GM19239 (cell line): ENCODE measurements around the gene ZCCHC7.

ENCODE experiments used
- DNase-seq: peaks from one replicate; pipeline ENCODE4 v3.0.0; 2011; ENCODE audit warnings: low spot score; ENCODE audit not compliant: insufficient read length
- FAIRE-seq: peaks from 2 replicates; lab custom pipeline; 2011; peaks lifted over from hg19 to GRCh38; lab: Jason Lieb, UNC

The ZCCHC7 gene

DNA sequence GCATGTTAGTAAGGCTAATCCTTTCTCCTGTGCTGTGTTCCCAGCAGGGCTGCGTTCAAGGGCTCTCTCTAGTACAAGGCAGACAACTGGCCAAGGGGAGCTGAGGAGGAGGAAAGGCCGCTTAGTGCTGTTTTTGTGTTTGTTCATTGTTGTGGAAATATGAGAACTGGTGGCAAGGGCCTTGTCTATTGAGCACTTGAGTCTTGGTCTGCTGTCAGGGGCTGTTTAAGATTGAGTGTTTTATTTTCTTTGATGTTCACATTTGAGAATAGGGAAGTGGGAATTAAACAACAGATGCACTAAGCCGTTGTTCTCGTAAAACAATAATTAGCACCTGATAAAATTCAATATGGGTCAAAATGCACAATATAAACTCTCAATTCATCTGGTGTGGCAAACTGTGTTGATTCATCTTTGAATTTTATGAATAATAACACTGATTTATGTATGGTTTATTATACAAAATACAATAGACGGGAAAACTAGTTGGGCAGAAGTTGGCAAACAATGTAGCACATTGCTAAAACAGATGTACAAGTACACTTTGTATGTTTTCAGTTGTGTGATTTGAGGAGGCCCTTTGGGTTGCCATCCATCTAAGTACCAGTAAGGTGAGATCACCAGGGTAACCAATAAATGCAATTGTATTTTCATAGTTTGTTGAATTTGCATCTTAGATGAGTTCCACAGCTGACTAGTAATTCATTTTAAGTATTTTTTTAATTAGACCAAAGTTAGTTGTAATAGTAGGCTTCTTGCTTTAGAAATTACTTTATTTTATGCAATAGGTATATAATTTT is 204.5 kb downstream of the ZCCHC7 start:
- FAIRE-seq (no peak), DNase-seq (no peak)

DNA sequence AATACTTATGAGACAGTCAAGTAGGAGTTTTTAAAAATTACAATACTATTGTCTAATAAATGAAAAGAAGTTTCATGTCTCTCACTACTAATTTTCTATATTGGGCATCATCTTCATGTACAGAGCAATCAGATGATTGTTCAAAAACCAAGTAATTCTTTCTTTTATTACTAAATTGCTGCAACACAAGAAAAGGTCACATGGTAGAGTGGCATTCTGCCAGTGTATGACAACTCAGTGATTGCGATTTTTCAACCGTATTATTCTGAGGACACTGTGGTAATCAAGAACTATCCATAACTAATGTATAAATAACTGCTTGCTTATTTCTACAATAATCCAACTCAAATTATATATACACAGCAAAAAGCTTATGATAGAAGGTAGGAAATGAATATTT is 205.4 kb downstream of the ZCCHC7 start:
- DNase-seq (no peak), FAIRE-seq (peak; percentile 75)

DNA sequence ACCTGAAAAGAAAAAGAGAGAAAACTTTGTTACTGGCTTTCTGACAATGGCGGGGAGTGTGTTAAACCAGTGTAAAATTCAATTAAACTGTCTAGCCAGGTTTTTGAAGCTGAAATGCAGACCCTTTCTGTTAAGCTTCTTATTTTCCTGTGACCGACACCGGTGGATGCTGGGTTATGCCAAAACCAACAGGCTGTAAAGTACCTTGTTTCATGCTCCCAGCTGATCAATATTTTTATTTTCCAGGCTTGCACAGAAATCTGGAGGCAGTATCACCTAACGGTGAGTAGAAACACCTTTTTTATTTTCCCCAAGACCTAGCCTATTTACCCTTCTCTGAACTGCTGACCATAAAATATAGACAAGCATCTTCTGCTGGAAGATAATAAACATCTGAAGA is 207.2 kb downstream of the ZCCHC7 start:
- FAIRE-seq, result peak; percentile 97
- no peak for DNase-seq

GRCh38 chr9:37328556-37329227 is 208.3 kb downstream of the ZCCHC7 start:
- FAIRE-seq (no peak), DNase-seq (no peak)

- FAIRE-seq (peak; percentile 97), DNase-seq (no peak)
Measured at GRCh38 chr9:37329576-37329975, 209.2 kb downstream of the ZCCHC7 start.

DNA sequence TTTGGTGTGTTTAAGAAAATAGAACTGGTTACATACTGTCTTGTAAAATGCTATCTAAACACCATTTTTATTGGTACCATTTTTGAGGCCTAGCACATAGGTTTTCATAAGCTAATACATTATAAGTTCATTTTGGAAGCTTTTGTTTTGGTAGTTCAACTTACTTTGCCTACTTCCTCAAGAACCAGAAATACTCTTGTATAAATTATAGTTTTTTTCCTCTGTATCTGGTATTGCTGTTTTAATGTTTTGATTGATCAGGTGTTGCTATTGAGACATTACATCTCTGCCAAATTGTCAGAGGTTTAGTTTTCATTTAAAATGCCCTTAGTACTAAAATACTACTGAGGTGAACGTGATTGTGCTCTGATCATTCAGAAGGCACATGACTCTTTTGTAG is 211.5 kb downstream of the ZCCHC7 start:
- no peak for DNase-seq
- FAIRE-seq, result peak; percentile 39

DNA sequence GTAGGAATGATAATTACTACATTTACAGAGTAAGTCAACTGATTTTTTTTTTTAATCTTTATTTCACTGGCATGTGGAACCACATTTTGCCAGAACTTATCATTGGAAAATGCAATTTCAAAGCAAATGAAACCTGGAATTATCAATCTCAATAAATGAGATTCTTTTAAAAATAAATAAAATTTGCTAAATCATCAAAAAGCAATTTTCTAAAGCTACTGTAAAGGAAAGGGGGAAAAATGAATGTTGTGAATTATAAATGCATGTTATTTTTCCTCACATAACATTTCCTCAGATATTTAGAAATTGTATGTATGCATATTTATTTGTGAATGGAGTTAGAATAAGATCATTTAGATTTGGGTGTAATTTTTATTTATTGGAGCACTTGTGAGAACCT is 212.2 kb downstream of the ZCCHC7 start:
- FAIRE-seq, result no peak
- no peak for DNase-seq

DNA sequence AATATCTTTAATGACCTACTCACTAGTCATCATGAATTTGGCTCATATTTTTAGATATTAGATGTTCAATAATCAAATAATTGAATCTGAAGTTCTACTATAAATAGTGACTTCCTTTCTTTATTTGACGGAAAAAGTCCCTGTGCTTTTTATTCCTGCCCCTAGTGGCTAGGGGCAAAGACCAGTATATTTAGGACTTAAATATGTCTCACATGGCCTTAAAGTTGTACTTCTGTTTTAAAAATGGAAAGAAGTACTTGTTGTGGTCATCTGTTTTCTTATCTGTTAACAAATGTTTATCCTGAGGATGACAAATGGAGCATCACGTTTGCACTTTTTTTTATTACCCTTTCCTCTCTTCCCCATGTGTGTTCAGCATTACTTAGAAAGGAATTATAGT is 212.9 kb downstream of the ZCCHC7 start:
- FAIRE-seq (peak; percentile 74), DNase-seq (no peak)

- no peak for DNase-seq
- peak; percentile 64 for FAIRE-seq
Measured at GRCh38 chr9:37335238-37335637, 214.9 kb downstream of the ZCCHC7 start.

DNA sequence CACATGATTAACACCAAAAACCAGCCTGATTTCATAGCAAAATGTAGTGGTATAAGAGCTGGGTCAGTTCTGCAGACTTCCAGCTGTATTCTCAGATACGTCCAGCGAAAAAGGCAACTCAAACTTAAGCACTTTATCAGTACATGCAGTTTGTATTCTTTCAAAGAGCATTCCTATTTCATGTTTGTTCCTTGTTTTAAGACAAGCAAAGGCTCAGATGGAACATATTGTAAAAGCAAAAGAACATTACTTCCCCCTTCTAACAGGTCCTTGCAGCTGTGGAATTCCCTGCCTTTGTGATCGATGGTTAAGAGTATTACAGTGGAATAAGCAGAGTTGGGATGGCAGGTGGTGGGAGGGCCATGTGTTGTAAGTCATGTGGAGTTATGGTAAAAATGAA is 215.8 kb downstream of the ZCCHC7 start:
- no peak for FAIRE-seq
- no peak for DNase-seq

DNA sequence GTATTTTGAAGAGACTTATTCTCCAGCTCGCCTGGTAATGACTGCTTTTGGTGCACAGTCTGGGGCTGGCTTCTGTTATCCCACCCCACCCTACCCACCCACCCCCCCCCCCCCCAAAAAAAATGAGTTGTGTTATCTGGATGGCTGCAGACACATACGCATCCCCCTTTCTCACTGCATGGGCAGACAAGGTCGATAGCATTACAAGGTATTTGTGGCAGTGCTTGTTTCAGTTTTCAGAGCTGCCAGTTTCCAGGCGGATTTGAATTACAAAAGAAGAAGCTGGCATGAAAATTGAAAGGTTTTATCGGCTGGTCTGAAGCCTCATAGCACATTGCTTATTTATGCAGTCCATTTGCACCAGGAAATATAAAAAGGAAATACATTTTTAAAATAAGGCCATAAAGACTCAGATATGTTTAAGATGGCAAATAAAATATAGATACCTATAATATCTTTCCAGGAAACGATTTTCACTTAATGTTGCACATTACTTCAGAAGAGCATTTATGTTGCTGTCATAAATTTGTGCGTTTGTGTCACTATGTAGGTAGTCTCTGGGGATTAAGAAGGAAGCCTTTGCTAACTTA is 217.0 kb downstream of the ZCCHC7 start:
- DNase-seq (no peak), FAIRE-seq (no peak)

- no peak for FAIRE-seq
- DNase-seq, result no peak
Measured at GRCh38 chr9:37338218-37338617, 217.8 kb downstream of the ZCCHC7 start.

GRCh38 chr9:37339923-37340322 is 219.5 kb downstream of the ZCCHC7 start:
- no peak for DNase-seq
- peak; percentile 89 for FAIRE-seq

- FAIRE-seq, result no peak
- DNase-seq, result no peak
Measured at GRCh38 chr9:37340961-37341360, 220.6 kb downstream of the ZCCHC7 start.

DNA sequence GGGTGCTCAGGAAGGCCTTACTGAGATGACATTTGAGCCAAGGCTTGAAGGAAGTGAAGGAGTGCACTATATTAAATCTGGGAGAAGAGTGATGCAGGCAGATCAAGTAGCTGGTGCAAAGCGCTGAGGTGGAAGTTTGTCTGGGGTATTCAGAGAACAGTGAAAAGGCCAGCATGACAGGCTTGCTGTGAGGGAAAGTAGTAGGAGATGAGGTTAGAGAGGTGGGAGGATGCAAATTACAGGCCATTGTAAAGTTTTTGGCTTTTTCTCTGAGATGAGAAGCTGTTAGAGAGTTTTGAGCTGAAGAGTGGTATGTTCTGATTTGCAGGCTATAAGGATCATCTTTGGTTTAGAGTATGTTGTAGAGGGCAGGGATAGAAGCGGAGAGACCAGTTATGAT is 221.3 kb downstream of the ZCCHC7 start:
- DNase-seq (no peak), FAIRE-seq (peak; percentile 84)

DNA sequence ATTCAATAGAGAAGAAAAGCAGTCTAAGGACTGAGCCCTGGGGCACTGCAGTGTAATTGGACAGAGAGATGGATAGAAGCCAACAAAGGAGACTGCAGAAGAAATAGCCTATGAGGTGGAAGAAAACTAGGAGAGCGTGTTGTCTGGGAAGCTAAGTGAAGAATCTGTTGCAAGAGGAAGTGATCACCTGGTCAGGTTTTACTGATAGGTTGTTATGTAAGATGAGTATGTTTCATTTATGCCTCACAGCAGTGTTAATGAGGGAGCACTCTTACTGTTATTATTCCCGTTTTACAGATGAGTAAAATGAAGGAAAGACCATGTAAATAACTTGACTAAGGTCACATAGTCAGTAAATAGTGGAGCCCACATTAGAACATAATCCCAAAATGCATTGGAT is 222.1 kb downstream of the ZCCHC7 start:
- DNase-seq, result no peak
- no peak for FAIRE-seq

DNA sequence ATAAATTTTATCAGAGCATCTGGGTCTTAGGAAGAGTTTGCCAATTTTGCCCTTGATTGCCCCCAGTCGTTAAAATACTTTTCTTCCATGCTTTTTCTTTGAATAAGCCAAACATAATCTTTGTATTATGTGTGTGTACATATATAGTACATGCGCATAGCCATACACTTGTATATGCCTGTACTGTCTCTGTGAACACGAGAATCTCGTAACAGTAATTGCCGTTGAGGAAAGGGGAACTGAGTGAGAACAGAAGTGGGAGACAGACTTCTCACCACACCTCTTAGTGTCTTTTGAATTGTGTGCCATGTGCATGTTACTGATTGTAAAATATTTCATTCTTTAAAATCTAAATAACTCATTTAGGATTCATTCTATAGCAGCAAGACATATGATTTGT is 222.5 kb downstream of the ZCCHC7 start:
- DNase-seq, result no peak
- peak; percentile 70 for FAIRE-seq

DNA sequence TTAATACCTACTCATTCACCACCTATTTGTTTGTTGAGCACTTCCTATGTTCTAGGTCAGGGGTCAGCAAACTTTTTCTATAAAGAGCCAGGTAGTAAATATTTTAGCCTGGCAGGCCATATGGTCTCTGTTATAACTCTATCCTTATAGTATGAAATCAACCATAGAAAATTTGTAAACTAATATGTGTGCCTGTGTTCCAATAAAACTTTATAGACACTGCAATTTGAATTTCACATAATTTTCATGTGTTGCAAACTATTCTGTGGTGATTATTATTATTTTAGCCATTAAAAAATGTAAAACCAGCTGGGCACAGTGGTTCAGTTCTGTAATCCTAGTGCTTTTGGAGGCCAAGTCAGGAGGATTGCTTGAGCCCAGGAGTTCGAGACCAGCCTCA is 223.3 kb downstream of the ZCCHC7 start:
- DNase-seq, result no peak
- no peak for FAIRE-seq

DNA sequence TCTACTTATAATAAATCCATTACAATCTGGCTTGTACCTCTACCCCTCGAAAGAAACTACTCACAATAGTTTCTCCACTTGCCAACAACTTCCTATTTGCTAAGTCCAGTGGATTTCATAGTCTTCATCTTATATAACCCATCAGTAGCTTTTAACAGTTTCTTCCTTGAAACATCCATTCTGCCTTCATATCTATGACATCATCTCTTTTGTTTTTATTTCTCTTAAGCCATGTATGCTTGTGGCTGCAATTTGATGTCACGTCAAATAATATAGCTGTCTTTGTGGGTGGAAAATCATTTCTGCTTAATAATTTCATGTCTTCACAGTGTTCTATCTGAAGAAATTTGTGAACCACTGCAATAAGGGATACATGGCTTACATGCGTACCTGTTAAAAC is 224.7 kb downstream of the ZCCHC7 start:
- no peak for DNase-seq
- peak; percentile 21 for FAIRE-seq

DNA sequence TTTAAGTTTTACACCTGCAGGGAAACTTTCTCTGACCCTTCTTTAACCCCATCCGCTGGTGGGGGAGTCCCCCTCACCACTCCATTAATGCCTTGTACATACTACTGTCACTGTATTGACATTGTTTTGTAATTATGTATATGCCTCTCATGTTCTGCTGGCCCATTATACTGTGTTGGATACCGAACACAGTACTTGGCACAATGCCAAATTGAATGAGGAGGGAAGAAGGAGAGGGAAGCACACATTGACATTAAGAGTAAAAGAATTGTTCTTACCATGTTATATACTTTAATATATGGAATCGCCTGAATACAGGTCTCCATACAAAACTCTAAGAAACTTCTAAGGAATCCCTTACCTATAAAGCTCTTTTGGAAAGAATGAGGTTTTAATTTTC is 228.5 kb downstream of the ZCCHC7 start:
- DNase-seq (no peak), FAIRE-seq (no peak)

DNA sequence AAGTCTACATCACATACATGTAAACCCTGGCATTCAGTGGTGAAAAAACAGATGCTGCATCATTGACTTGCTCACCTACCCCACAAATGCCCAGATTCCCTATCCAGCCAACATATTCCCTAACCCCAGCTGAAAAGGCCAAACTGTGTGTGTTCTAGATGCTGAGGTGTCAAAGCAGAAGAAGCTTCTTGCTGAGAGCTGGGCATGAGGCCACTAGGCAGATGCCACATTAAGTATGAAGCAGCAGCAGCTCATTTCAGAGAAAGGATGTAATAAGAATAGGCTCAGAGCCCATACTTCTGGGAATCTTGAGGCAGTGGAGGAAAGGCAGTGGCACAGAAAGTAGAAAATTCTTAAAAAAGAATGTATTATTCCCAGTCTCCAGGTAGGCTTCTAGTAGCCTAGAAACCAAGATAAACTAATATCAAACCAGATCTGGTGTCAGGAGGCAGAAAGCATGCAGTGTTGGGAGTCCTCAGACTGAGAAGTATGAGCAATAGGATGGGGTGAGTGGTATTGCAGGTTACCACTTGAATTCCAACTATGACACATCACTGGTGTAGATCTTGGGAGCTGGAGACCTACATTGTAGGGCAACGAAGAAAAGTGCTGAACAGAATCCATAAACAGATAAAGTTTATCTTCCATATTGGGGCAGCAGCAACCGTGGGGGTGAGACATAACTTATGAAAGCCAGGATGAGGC is 230.3 kb downstream of the ZCCHC7 start:
- no peak for DNase-seq
- FAIRE-seq, result no peak
